CD4-positive, alpha-beta memory T cell (primary cell): ENCODE measurements around the gene STX18. TPM values are rescaled to one million over a fixed set of nuclear protein-coding genes. Genes with fewer than 3 reads are reported as not detected.

Source experiments
- CTCF ChIA-PET: fragments of 350-600 bp; sonication (Branson Sonifier 250); formaldehyde crosslinking; loops from one replicate; lab custom pipeline; 2021; ENCODE audit warnings: inconsistent platforms; ENCODE audit not compliant: partially characterized antibody; lab: Charles Lee
- POLR2A ChIA-PET: fragments of 350-600 bp; sonication (Branson Sonifier 250); formaldehyde crosslinking; loops from one replicate; lab custom pipeline; 2021; ENCODE audit not compliant: partially characterized antibody; lab: Charles Lee
- DNase-seq, 5 donors: peaks; one replicate each; pipeline versions ENCODE4 v3.0.0 to v3.0.0-alpha.2; 2020 to 2022; ENCODE audit warnings: mixed read lengths in 1 of 5
- H3K27ac ChIP-seq: one replicate; pipeline ENCODE4 v1.7.0; 2013; ENCODE audit warnings: low read depth, low read length
- H3K27me3 ChIP-seq: 2 replicates; pipeline ENCODE4 v1.7.0; 2013; ENCODE audit warnings: mild to moderate bottlenecking, low read length, moderate library complexity; ENCODE audit not compliant: insufficient read depth
- H3K36me3 ChIP-seq: 2 replicates; pipeline ENCODE4 v1.7.0; 2013; ENCODE audit warnings: mild to moderate bottlenecking, low read length, moderate library complexity; ENCODE audit not compliant: insufficient read depth
- H3K4me1 ChIP-seq: 2 replicates; pipeline ENCODE4 v1.7.0; 2013; ENCODE audit warnings: mild to moderate bottlenecking, low read length, moderate library complexity; ENCODE audit not compliant: insufficient read depth
- H3K4me3 ChIP-seq, 2 donors: one replicate each; pipeline ENCODE4 v1.7.0; 2013; ENCODE audit warnings: low read length in 2 of 2, mild to moderate bottlenecking in 1 of 2
- H3K9me3 ChIP-seq, 2 donors: one replicate each; pipeline ENCODE4 v1.7.0; 2013; ENCODE audit warnings: low read length in 2 of 2, control low read depth in 1 of 2; ENCODE audit not compliant: control insufficient read depth in 1 of 2
- H3K27ac Mint-ChIP-seq, 7 donors: one replicate each; pipeline ENCODE4 v1.8.0; 2020 to 2021; ENCODE audit warnings: mixed read lengths in 7 of 7, mild to moderate bottlenecking in 6 of 7, inconsistent platforms in 3 of 7, moderate library complexity in 3 of 7
- H3K27me3 Mint-ChIP-seq, 2 donors: one replicate each; pipeline ENCODE4 v1.8.0; 2020 to 2021; ENCODE audit warnings: mixed read lengths in 2 of 2
- H3K36me3 Mint-ChIP-seq, 2 donors: one replicate each; pipeline ENCODE4 v1.8.0; 2020 to 2021; ENCODE audit warnings: mixed read lengths in 2 of 2, inconsistent platforms in 1 of 2, mild to moderate bottlenecking in 1 of 2
- H3K4me1 Mint-ChIP-seq, 4 donors: one replicate each; pipeline ENCODE4 v1.8.0; 2020 to 2021; ENCODE audit warnings: mixed read lengths in 4 of 4, mild to moderate bottlenecking in 1 of 4
- H3K4me3 Mint-ChIP-seq, 8 donors: one replicate each; pipeline ENCODE4 v1.8.0; 2020 to 2021; ENCODE audit warnings: mixed read lengths in 8 of 8, mild to moderate bottlenecking in 7 of 8, moderate library complexity in 6 of 8, inconsistent platforms in 3 of 8
- H3K9me3 Mint-ChIP-seq, 8 donors: one replicate each; pipeline ENCODE4 v1.8.0; 2020 to 2021; ENCODE audit warnings: mixed read lengths in 8 of 8, mild to moderate bottlenecking in 5 of 8, inconsistent platforms in 3 of 8, moderate library complexity in 1 of 8
- intact Hi-C: fragments of 100-400 bp; cut with micrococcal nuclease; formaldehyde crosslinking; loops from one replicate; pipeline ENCODE4 v1.15.1; 2023
- polyA plus RNA-seq, 2 donors: library from polyadenylated mRNA; unstranded; fragments of 300-500 nt; fragmentation: Illumina TruSeq; gene quantifications; one replicate each; pipeline ENCODE4 v1.2.3, GENCODE V29; 2021
- total RNA-seq, 2 experiments: library from RNA; stranded (reverse); gene quantifications; one replicate each; pipeline ENCODE4 v1.2.3, GENCODE V29; 2021

Gene STX18
- total and polyA plus RNA-seq, 4 experiments from 2014 or later = 25.6 to 34.5 (median 31.2) TPM

GRCh38 chr4:4416981-4417380 is 124.9 kb downstream of the STX18 start:
- H3K27ac Mint-ChIP-seq = peak overlapping the region in 5 of 7 donors; percentile 2 to 75 (median 70)
- H3K27me3 Mint-ChIP-seq = no peaks in the 10 kb centered on the region
- Histone ChIP-seq H3K9me3 (no peaks in the 10 kb centered on the region), H3K4me3 (no peak overlapping the region), H3K27me3 (no peaks in the 10 kb centered on the region), H3K4me1 (peaks cover 33% of the 10 kb centered on the region), H3K27ac (no peak overlapping the region), H3K36me3 (peaks cover 17% of the 10 kb centered on the region)
- ChIA-PET CTCF (interaction anchor here (5.2 kb wide), 1 partner anchor 12 kb away, joined by 34 read pairs; no protein-coding TSS in a partner anchor), POLR2A (interaction anchor here (1.0 kb wide), 1 partner anchor 30 kb away, joined by 6 read pairs; the partner anchor contains the start of gene NSG1)
- DNase-seq = no peak
- H3K9me3 Mint-ChIP-seq = peaks cover 0 to 3% (median 0%) of the 10 kb centered on the region in 8 donors
- intact Hi-C loops = loop anchor here (5.0 kb wide), 1 partner anchor 45 kb away; no protein-coding TSS in a partner anchor
- peaks cover 24 to 48% (median 37%) of the 10 kb centered on the region in 4 donors for H3K4me1 Mint-ChIP-seq
- peaks cover 44 to 52% of the 10 kb centered on the region in 2 donors for H3K36me3 Mint-ChIP-seq
- peak overlapping the region in 2 of 8 donors; percentile 10 to 23 for H3K4me3 Mint-ChIP-seq

GRCh38 chr4:4415806-4416805 is 125.7 kb downstream of the STX18 start:
- H3K4me3 ChIP-seq = no peak overlapping the region
- intact Hi-C loops = loop anchor here (5.0 kb wide), 1 partner anchor 46 kb away; no protein-coding TSS in a partner anchor
- Mint-ChIP-seq H3K27ac (peak overlapping the region in 6 of 7 donors; percentile 23 to 75 (median 62)), H3K4me3 (no peak overlapping the region), H3K36me3 (peaks cover 38 to 47% of the 10 kb centered on the region in 2 donors), H3K4me1 (peaks cover 24 to 47% (median 35%) of the 10 kb centered on the region in 4 donors), H3K27me3 (no peaks in the 10 kb centered on the region), H3K9me3 (peaks cover 0 to 3% (median 0%) of the 10 kb centered on the region in 8 donors)
- ChIA-PET CTCF (interaction anchor here (0.9 to 5.2 kb wide), 3 partner anchors 13 to 44 kb away, joined by 3 to 34 read pairs (median 3); no protein-coding TSS in a partner anchor), POLR2A (interaction anchor here (1.0 kb wide), 1 partner anchor 29 kb away, joined by 6 read pairs; the partner anchor contains the start of gene NSG1)
- no peaks in the 10 kb centered on the region for H3K9me3 ChIP-seq
- H3K27ac ChIP-seq = no peak overlapping the region
- DNase-seq = no peak
- H3K4me1 ChIP-seq = peaks cover 33% of the 10 kb centered on the region
- no peaks in the 10 kb centered on the region for H3K27me3 ChIP-seq
- H3K36me3 ChIP-seq = peaks cover 17% of the 10 kb centered on the region

GRCh38 chr4:4415107-4415805 is 126.6 kb downstream of the STX18 start:
- H3K36me3 Mint-ChIP-seq = peaks cover 32 to 45% of the 10 kb centered on the region in 2 donors
- peaks cover 33% of the 10 kb centered on the region for H3K4me1 ChIP-seq
- H3K27ac ChIP-seq = no peak overlapping the region
- peaks cover 9% of the 10 kb centered on the region for H3K36me3 ChIP-seq
- ChIA-PET POLR2A (no interaction called here), CTCF (no interaction called here)
- H3K4me3 Mint-ChIP-seq = no peak overlapping the region
- DNase-seq = no peak
- H3K4me3 ChIP-seq = no peak overlapping the region
- H3K9me3 ChIP-seq = no peaks in the 10 kb centered on the region
- no peaks in the 10 kb centered on the region for H3K27me3 Mint-ChIP-seq
- intact Hi-C loops = loop anchor here (5.0 kb wide), 1 partner anchor 47 kb away; no protein-coding TSS in a partner anchor
- H3K9me3 Mint-ChIP-seq = peaks cover 0 to 3% (median 0%) of the 10 kb centered on the region in 8 donors
- peak overlapping the region in 2 of 7 donors; percentile 8 to 23 for H3K27ac Mint-ChIP-seq
- peaks cover 23 to 43% (median 33%) of the 10 kb centered on the region in 4 donors for H3K4me1 Mint-ChIP-seq
- H3K27me3 ChIP-seq = no peaks in the 10 kb centered on the region

GRCh38 chr4:4413806-4414205 is 128.0 kb downstream of the STX18 start:
- CTCF ChIA-PET = no interaction called here

GRCh38 chr4:4413373-4413725 is 128.5 kb downstream of the STX18 start:
- peak overlapping the region in 1 of 7 donors; percentile 52 for H3K27ac Mint-ChIP-seq
- H3K4me3 ChIP-seq = no peak overlapping the region
- peaks cover 21 to 37% of the 10 kb centered on the region in 2 donors for H3K36me3 Mint-ChIP-seq
- H3K4me1 Mint-ChIP-seq = peaks cover 8 to 24% (median 16%) of the 10 kb centered on the region in 4 donors
- DNase-seq = no peak
- H3K27ac ChIP-seq = no peak overlapping the region
- H3K27me3 ChIP-seq = no peaks in the 10 kb centered on the region
- H3K4me3 Mint-ChIP-seq = no peak overlapping the region
- H3K4me1 ChIP-seq = peaks cover 15% of the 10 kb centered on the region
- ChIA-PET POLR2A (no interaction called here), CTCF (no interaction called here)
- intact Hi-C loops = no loop called here
- no peaks in the 10 kb centered on the region for H3K9me3 ChIP-seq
- H3K36me3 ChIP-seq = no peaks in the 10 kb centered on the region
- H3K9me3 Mint-ChIP-seq = peaks cover 0 to 3% (median 0%) of the 10 kb centered on the region in 8 donors
- H3K27me3 Mint-ChIP-seq = no peaks in the 10 kb centered on the region

More at GRCh38 chr4:4413806-4414205, 128.0 kb downstream of the STX18 start:
- DNase-seq = no peak
- H3K4me3 Mint-ChIP-seq = no peak overlapping the region
- Histone ChIP-seq H3K4me1 (peaks cover 20% of the 10 kb centered on the region), H3K27ac (no peak overlapping the region), H3K9me3 (no peaks in the 10 kb centered on the region), H3K27me3 (no peaks in the 10 kb centered on the region), H3K36me3 (no peaks in the 10 kb centered on the region), H3K4me3 (no peak overlapping the region)
- H3K36me3 Mint-ChIP-seq = peaks cover 21 to 41% of the 10 kb centered on the region in 2 donors
- intact Hi-C loops = no loop called here
- no peaks in the 10 kb centered on the region for H3K27me3 Mint-ChIP-seq
- peaks cover 0 to 3% (median 0%) of the 10 kb centered on the region in 8 donors for H3K9me3 Mint-ChIP-seq
- POLR2A ChIA-PET = no interaction called here
- H3K4me1 Mint-ChIP-seq = peaks cover 13 to 29% (median 20%) of the 10 kb centered on the region in 4 donors
- peak overlapping the region in 2 of 7 donors; percentile 12 to 52 for H3K27ac Mint-ChIP-seq

GRCh38 chr4:4412641-4413372 is 129.0 kb downstream of the STX18 start:
- H3K4me1 ChIP-seq = peaks cover 10% of the 10 kb centered on the region
- Mint-ChIP-seq H3K27ac (peak overlapping the region in 2 of 7 donors; percentile 42 to 53), H3K9me3 (peaks cover 0 to 3% (median 0%) of the 10 kb centered on the region in 8 donors), H3K36me3 (peaks cover 18 to 31% of the 10 kb centered on the region in 2 donors), H3K27me3 (no peaks in the 10 kb centered on the region), H3K4me1 (peaks cover 5 to 19% (median 10%) of the 10 kb centered on the region in 4 donors), H3K4me3 (no peak overlapping the region)
- H3K36me3 ChIP-seq = no peaks in the 10 kb centered on the region
- H3K27ac ChIP-seq = no peak overlapping the region
- no peaks in the 10 kb centered on the region for H3K27me3 ChIP-seq
- ChIA-PET POLR2A (no interaction called here), CTCF (no interaction called here)
- no peaks in the 10 kb centered on the region for H3K9me3 ChIP-seq
- no peak for DNase-seq
- no peak overlapping the region for H3K4me3 ChIP-seq
- intact Hi-C loops = no loop called here
